ENCODE measurements around the gene BUB3. TPM values are rescaled to one million over a fixed set of nuclear protein-coding genes. Genes with fewer than 3 reads are reported as not detected.

The BUB3 gene
- polyA plus RNA-seq, 3 donors, result 120 to 123 (median 122) TPM

DNA sequence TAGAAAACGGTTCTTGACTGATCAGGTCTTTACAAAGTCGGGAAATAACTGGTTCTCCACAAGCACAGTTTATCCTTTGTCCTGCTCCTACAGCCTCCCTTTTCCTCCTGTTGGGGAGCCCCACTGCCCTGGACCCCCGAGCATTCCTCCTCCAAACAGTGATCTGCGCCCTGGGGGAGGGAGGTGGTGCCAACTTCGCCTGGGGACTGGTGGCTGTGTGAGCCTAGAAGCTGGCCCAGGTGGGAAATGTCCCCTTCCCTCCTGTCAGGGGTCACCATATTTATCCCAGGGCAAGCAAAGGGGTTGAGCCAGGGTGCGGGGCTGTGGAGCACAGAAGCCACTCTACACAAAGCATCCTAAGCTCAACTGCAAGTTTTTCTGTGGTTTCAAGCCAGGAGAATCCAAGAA, 13.2 kb upstream of the BUB3 start:
- no peak for DNase-seq (ENCODE audit: low read depth in 3 of 3, low spot score in 2 of 3)

DNA sequence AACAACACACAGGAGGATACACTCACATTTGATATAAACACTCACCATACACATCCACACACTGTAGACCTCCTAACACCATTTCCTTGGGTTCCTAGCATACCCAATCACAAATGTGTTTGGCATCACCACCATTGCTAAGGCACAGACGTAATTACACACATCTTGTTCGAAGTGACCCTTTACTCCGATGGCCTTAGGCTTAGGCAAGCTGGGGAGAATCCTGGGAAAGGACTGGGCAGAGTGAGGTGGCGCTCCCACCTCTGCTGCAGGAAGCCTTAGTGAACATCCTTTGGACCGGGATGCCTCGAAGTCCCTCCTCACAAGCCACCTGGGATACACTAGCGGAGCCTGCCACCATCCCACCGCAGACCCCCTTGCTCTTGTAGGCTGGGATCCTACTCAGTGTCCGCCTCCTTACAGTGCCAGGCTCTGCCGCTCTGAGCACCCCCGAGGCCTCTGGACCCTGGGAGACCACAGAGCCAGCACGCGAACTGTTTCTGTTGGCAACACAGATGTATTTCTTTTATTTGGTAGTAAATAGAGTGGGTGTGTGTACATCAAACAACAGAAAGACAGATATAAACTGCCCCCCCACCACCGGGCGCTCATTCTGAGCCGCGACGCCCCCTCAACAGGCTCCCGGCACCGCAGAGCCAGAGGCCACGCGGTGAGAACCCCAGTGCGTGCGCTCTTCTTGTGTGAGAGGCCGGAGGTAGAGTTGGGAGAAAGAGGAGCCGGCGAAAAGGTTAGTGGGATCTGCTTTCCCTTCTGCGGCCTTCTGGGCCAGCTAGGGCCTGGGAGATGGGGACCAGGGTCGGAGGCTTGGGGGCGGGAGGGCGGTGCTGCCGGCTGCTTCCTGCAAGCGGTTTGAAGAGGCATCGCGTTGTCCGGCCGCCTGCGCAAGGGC, 12.2 kb upstream of the BUB3 start:
- no peak for DNase-seq (ENCODE audit: low read depth in 3 of 3, low spot score in 2 of 3)

DNA sequence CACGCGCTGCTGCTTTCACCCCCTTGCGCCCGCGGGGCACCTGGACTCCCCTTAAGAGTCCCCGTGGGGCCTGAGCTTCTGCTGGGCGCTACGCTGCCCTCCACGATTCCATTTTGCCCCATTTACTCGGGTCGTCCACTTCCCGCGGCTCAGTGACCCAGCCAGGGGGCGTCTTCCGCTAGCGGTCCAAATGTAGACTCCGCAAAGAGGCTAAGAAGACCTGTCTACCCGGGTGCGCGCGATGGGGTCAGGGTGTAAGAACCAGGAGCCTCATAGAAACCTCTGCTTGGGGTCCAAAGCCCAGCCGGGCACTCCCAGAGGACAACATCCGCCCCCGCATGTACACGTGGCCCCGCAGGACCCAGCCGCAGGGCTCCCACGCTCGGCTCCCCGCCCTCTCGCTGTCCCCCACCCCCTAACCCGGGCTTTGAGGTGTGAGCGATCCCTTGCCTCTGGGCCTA, 11.5 kb upstream of the BUB3 start:
- no peak for DNase-seq (ENCODE audit: low read depth in 3 of 3, low spot score in 2 of 3)

DNA sequence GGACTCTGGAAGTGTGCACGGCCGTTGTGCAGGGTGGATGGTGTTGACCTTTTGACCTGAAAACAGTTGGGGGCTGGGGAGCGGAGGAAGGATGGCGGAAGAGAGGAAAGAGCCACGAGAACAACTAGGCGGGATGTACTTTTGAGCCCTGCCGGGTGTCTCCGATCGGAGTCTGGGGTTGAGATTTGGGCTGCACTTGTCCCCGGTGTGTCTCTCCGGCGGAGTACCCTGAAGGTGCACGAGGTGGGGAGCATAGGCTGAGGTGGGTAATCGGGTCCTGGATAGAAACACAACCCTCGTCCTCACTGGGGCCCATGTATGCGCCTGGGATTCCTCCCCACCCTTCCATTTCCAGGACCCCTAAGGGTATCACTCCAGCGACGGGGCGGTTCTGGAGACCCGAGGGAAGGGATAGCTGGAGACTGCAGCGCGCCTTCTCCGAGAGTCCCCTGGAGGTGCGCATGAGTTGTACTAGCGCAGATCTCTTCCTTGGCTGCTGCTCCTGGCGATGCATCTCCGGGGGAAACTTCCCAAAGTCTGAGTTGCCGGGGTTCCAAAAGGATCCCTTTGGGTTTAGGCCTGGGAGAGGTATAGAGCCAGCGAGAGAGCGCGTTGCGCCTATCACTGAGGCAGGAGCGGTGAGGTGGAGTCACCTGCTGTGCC, 10.9 kb upstream of the BUB3 start:
- DNase-seq (ENCODE audit: low read depth in 3 of 3, low spot score in 2 of 3), result no peak

DNA sequence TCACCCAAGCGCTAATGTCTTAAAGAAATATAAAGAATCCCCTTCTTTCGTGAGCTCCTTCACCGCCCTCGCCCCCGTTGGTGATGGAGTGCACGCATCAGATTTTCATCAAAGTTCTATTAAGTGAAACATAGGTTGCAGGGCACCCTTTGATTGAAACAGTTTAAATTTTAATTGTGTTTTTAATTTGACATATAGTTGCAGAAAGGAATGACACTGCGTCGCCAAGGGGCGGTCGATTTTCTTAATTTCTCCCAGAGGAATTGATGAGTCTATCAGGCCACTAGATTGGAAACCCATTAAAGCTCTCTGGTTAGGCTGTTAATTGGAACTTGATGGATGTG, 10.4 kb upstream of the BUB3 start:
- no peak for DNase-seq (ENCODE audit: low read depth in 3 of 3, low spot score in 2 of 3)

DNA sequence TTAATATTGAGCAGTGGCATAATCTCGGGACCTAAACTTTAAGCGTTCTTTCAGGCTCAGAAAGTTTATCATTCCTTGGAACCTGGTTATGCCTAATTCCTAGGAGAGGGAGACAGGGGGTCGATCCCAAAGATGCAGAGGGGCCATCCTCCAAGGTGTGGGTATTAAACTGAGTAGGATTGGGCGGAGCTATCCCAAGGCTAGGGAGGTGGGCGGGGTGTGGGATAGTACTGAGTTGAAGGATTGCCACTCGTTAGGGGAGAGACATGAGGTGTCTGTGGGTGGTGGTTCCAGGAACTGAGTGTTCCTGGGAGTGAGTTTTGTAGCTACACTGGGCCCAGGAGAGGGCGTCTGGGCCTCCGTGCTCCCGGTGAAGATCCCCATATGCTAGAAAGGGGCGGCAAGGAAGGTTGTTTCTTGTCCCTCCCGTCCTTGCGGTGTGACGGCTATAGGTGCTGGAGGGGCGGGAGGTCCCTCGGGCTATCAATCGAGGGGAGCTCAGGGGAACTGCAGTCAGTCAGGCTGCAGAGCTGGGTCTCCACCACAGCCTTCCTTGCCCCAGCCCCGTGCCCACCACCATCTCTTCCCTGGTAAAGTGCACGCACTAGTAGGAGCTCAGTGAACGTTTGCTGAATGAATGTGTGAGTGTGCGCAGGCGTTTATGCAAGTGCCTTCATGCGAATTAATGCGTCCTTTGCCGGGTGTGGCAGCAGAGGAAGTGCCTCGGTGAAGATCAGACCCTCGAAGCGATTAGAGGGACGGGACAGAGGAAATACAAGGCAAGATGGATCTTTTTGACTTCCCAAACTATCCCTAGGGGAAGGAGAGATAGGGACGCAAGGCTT, 9.3 kb upstream of the BUB3 start:
- DNase-seq (ENCODE audit: low read depth in 3 of 3, low spot score in 2 of 3), result no peak

DNA sequence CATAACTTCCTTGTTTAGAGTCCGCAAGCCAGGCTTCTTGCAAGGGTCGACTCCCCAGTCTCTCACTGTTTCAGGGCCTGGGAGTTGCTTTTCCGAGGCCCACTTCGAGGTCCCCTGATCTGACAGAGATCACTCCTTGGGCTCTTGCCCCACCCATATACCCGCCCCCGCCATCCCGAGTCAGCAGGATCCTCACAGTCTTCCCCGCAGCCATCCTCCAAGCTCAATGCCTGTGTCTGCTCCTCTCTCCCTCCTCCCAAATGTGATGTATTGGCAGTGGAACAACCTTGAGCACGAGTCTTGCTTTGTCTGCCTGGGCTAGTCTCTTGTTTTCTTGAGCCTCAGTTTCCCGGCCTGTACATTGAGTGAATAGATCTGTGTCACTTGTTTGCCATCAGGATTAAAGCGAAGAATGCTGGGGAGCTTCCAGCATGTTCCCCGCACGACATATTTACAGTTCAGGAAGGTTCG, 8.6 kb upstream of the BUB3 start:
- DNase-seq (ENCODE audit: low read depth in 3 of 3, low spot score in 2 of 3), result no peak

DNA sequence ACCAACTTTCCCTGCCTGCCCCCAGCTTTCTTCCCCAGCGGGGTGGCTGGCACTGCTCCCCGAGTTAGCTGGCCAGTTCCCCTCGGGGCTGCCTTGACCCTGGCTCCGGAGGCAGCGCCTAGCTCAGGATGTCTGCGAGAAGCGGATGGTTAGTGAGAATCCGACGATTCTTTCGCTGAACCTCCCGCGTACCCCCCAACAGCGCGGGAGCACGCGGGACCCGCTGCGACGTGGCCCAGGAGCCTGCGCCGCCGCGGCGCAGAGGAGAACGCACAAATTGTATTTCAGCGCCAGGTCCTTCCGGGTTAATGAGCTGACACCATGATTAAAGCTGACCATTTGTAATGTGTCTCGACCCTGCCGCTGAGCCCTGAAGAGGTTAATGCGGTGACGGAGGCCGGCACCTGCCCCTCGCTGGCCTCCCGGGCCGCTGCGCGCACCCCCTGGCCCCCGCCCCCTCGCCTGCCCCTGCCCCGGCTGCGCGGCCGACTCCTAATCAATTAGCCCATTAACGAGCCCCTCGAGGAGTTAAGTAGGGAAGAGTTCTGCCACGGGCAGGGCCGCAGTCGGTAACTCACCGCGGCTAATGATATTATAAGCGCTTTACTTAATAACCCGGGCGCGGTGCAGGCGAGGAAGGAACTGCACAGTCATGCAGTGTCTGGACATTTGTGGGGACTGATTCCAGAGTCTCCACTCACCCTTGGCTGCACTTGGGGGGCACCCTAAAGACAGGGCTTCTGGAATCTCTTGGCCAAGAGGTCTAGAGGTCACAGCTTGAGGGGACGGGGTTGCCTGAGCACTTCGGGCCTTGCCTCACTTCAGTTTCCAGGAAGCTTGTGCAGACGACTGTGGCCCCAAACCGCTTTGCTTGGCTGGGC, 7.9 kb upstream of the BUB3 start:
- no peak for DNase-seq (ENCODE audit: low read depth in 3 of 3, low spot score in 2 of 3)

DNA sequence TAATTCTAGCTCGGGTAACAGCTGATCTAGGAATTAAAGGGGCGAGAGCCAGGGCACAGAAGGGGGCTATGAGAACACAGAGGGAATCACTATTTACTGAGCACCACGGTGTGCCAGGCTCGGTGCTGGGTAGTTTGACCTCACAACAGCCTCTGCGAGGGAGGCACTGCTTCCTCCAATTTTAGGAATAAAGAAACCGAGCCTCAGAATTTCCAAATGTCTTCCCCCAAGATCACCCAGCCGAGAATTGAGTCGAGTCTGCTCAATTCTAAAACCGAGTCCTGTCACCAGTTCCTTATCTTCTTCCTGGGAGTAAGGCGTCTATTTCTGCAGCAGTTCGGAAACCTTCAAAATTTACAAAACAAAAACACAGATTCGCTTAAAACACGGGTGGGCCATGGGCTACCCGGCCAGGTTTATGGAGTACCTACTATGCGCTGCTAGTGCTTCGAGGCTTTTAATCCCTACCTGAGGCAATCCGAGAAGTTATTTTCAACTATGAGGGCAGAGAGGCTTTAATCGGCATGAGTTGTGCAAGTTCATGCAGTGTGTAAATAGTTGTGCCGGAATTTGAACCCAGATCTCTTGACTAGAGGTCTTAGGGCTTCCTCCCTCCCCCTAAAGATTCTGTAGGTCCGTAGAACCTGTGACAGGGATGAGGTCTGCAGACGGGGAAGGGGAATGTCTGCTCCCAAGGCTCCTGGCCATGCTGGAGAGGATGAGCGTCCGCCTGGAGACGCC, 7.1 kb upstream of the BUB3 start:
- no peak for DNase-seq (ENCODE audit: low read depth in 3 of 3, low spot score in 2 of 3)

DNA sequence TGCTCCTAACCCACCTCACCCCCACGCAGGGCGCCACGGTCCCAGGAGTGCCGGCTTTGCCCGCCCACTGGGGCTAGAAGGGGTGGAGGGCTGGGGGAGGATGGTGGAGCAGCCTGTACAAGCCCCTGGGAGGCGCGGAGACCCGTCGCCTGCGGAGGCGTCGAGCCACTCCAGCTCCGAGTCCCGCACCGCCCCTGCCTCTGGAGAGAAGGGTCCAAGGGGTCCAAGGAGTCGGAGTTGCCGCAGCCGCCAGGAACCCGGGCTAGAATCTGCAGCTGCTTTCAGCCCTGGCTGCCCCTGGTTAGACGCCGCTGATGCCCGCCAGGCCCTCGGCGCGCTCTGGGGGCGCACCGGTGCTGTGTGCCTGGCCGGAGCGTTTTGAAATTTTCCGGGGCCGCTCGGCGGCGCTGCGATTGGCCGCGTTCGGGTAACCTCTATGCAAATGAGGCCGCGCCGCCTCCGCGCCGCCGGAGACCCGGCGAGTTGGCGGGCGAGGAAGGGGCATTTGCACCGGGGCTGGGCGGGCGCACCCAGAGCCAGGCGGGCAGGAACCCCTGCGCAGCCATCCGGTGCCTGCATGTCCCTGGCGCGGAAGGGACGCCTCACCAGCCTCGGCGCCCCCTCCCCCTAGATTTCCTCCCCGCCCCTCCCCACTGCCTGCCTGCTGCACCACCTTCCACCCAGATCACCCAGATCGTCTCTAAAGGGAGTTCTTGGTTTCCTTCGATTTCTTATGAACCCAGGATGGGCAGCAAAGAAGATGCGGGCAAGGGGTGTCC, 6.4 kb upstream of the BUB3 start, which contains the start of gene HMX2:
TSS of gene HMX2 (plus strand) at position 502 of the 779 bp plus-strand sequence. CDS start at position 745, 243 bp downstream.
- no peak for DNase-seq (ENCODE audit: low read depth in 3 of 3, low spot score in 2 of 3)

DNA sequence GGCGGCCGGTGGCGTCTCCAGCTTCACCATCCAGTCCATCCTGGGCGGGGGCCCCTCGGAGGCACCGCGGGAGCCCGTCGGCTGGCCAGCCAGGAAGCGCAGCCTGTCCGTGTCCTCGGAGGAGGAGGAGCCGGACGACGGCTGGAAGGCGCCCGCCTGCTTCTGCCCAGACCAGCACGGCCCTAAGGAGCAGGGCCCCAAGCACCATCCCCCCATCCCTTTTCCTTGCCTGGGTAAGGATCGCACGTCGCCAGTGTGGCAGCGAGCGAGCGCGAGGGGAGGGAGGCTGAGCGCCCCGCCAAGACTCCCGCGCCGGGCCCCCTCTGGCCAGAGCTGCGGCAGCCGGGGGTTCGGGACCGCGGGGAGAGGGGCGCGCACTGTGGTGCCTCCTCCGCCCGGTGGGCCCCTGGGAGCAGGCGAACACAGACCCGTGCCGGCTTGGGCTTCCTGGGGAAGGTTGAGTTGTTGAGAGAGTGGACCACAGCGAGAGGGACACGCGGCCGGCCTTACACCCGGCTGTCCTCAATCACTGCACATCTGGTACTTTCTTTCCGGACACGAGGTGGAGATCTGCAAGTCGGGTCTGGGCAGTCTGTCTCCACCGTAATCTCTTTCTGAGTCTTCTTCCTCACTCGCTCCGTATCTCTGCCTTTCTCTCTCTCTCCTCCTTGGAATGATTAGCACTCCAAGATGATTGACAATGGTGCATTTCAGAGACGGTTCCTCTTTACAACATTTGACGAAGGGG, 5.6 kb upstream of the BUB3 start:
- DNase-seq (ENCODE audit: low read depth in 3 of 3, low spot score in 2 of 3), result no peak

DNA sequence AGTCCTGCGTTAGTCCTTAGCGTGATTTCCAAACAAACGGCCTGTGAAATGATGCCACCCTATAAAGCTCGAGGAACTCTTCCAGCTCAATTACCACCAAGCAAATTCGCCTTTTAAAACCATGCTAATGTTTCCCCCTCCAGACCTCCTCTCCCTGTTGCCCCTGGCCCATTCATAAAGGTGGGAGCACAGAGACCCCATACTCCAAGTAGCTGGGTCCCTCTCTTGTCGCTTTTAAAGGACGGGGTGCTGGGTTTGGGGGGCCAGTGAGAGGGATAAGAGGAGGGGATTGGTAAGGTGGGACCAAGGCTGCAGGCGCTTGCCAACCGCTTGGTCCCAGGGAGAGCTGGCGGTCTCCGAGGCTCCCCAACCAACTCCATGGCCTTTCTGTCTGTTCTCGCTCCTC, 5.0 kb upstream of the BUB3 start:
- no peak for DNase-seq (ENCODE audit: low read depth in 3 of 3, low spot score in 2 of 3)

DNA sequence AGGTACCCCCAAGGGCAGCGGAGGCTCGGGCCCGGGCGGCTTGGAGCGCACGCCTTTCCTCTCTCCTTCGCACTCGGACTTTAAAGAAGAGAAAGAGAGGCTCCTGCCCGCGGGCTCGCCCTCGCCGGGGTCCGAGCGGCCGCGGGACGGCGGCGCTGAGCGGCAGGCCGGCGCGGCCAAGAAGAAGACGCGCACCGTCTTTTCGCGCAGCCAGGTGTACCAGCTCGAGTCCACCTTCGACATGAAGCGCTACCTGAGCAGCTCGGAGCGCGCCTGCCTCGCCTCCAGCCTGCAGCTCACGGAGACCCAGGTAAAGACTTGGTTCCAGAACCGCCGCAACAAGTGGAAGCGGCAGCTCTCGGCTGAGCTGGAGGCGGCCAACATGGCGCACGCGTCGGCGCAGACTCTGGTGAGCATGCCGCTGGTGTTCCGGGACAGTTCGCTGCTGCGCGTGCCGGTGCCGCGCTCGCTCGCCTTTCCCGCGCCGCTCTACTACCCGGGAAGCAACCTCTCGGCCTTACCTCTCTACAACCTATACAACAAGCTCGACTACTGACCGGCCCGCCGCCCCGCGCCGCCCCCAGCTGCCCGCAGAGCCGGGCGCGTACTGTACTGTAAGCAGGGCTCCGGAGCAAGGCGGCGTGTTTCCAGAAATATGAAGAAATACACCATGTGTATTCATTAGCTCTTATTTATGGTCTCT, 4.5 kb upstream of the BUB3 start:
- no peak for DNase-seq (ENCODE audit: low read depth in 3 of 3, low spot score in 2 of 3)

DNA sequence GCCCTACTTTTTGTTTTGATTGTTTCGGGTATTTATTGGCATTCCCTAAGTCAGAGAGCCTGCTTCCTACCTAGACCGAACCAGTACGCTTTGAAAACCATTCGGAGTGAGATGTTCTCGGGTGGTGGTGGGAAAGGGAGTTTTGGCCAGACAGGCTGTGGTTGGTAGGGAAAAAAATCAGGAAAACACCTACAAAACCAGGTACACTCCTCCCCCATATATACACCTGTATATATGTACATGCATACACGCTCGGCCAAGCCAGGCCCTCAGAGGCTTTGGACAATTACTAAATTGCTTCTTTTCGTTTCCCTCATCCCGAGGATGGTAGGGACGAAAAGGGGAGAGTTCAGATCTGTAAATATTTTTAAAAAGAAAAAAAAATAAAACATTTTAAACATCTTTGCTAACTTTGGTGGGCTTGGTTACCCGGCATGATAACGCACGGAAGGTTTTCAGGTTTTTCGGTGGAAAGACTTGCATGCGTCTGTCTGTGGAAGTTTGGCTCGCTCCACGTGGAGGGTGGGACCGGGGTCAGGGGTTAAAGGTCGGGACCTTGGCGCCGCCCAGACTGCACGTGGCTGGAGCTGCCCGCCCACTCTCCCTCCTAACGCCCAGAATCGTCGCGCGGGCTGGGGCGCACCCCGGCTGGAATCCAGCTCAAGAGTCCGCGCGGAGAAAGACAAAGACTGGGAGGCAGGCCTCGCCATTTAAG, 3.8 kb upstream of the BUB3 start:
- no peak for DNase-seq (ENCODE audit: low read depth in 3 of 3, low spot score in 2 of 3)

DNA sequence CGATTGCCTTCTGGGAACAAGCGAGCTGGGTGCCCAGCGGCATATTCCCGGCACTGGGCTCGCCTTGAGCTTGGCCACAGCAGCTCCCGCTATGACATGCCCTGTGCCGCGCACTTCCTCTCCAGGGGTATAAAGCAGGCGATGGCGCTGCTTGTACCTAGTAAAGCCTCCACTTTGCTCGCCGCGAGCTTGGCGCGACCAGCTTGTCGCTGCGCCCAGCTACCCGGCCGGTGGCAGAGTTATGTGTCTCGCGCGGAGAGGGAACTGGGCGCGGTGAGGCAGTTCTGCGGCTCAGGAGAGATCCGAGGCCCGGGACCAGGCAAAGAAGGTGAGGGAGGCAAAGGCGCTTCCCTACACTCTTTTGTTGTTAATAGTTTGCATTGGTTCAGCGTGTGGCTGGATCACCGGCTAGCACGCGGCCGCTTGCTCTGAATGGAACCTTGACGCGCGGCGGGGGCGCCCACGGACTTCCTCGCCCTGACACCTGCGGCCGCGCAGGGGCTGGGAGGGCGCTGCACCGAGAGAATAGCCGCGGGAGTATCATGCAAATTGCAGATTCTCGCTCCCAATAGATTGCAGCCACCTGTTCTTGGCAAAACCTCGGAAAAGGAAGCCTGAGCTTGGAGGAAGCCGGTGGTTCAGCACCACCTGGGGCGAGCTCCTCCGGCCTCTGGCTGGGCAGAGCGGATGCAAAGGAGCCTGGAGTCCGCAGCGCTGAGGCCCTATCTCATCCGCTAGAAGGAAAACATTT, 3.0 kb upstream of the BUB3 start:
- DNase-seq (ENCODE audit: low read depth in 3 of 3, low spot score in 2 of 3), result no peak

DNA sequence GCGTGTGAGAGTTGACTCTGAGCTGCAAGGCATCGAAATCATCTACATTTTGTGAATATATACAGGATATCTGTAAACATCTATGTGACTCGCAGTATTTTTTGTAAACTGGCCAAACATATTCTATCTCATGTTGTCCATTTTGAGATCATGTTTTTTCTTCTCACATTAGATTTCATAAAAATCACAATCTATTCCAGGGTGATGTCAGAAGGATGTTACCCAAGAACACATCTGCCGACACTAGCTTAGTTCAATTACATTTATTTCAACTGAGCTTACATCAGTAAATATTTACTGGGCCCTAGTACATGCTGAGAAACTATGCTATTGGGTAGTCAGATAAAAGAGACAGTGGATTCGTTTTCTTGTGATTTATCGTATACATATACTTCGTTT, 2.5 kb upstream of the BUB3 start:
- DNase-seq (ENCODE audit: low read depth in 3 of 3, low spot score in 2 of 3), result no peak
